ENCODE data around the gene CAPN7.
"Not testable (repeated sequence)": the region's sequence is repeated elsewhere in the genome, so short reads cannot be mapped to it uniquely, and the experiment has no call there.

CAPN7 gene

GRCh38 chr3:15165061-15165460 is 41.0 kb upstream of the CAPN7 start:
- Histone ChIP-seq H3K9ac (ENCODE audit: low read length) (no peak overlapping the region), H3K9me3 (ENCODE audit: insufficient read depth, low read length) (no peaks in the 10 kb centered on the region), H3K4me2 (ENCODE audit: low read depth, low read length, poor library complexity, severe bottlenecking) (no peak overlapping the region), H2AFZ (ENCODE audit: low read depth, low read length, severe bottlenecking) (no peak overlapping the region), H3K27me3 (ENCODE audit: low read length) (no peaks in the 10 kb centered on the region), H3K27ac (ENCODE audit: low read depth, low read length) (no peak overlapping the region), H3K36me3 (ENCODE audit: low read length) (no peaks in the 10 kb centered on the region), H3K4me3 (ENCODE audit: insufficient read depth, low read length, poor library complexity, severe bottlenecking) (no peak overlapping the region), H3F3A (ENCODE audit: insufficient read depth) (no peaks in the 10 kb centered on the region), H3K79me2 (ENCODE audit: insufficient read depth, low read length) (no peaks in the 10 kb centered on the region), H4K20me1 (ENCODE audit: low read depth, low read length) (no peaks in the 10 kb centered on the region), H3K9me2 (replicated peaks; ENCODE audit: insufficient read depth, low read length) (no peaks in the 10 kb centered on the region)
- TF ChIP-seq EZH2phosphoT487 (conservative IDR thresholded peaks at IDR 0.05; ENCODE audit: low read length) (no peak), CTCF (IDR thresholded peaks at IDR 0.05; ENCODE audit: insufficient read depth, low read length, poor library complexity, severe bottlenecking) (no peak)

GRCh38 chr3:15166391-15166790 is 39.7 kb upstream of the CAPN7 start:
- H3F3A ChIP-seq (ENCODE audit: insufficient read depth); H3K4me3 ChIP-seq (ENCODE audit: insufficient read depth, low read length, poor library complexity, severe bottlenecking); H2AFZ ChIP-seq (ENCODE audit: low read depth, low read length, severe bottlenecking); H3K27ac ChIP-seq (ENCODE audit: low read depth, low read length); H3K9me3 ChIP-seq (ENCODE audit: insufficient read depth, low read length); H3K27me3 ChIP-seq (ENCODE audit: low read length); H3K36me3 ChIP-seq (ENCODE audit: low read length); H3K4me2 ChIP-seq (ENCODE audit: low read depth, low read length, poor library complexity, severe bottlenecking); H3K9me2 ChIP-seq (replicated peaks; ENCODE audit: insufficient read depth, low read length); H4K20me1 ChIP-seq (ENCODE audit: low read depth, low read length); H3K9ac ChIP-seq (ENCODE audit: low read length); H3K79me2 ChIP-seq (ENCODE audit: insufficient read depth, low read length): not testable (repeated sequence)

- H3K79me2 ChIP-seq (ENCODE audit: insufficient read depth, low read length), result no peaks in the 10 kb centered on the region
- no peaks in the 10 kb centered on the region for H3F3A ChIP-seq (ENCODE audit: insufficient read depth)
- no peaks in the 10 kb centered on the region for H3K27me3 ChIP-seq (ENCODE audit: low read length)
- H4K20me1 ChIP-seq (ENCODE audit: low read depth, low read length), result no peaks in the 10 kb centered on the region
- H3K4me2 ChIP-seq (ENCODE audit: low read depth, low read length, poor library complexity, severe bottlenecking), result no peak overlapping the region
- no peak overlapping the region for H3K27ac ChIP-seq (ENCODE audit: low read depth, low read length)
- no peak overlapping the region for H3K9ac ChIP-seq (ENCODE audit: low read length)
- no peak overlapping the region for H3K4me3 ChIP-seq (ENCODE audit: insufficient read depth, low read length, poor library complexity, severe bottlenecking)
- no peaks in the 10 kb centered on the region for H3K9me2 ChIP-seq (replicated peaks; ENCODE audit: insufficient read depth, low read length)
- no peak for TF ChIP-seq EZH2phosphoT487 (conservative IDR thresholded peaks at IDR 0.05; ENCODE audit: low read length)
- no peak for TF ChIP-seq CTCF (IDR thresholded peaks at IDR 0.05; ENCODE audit: insufficient read depth, low read length, poor library complexity, severe bottlenecking)
- H3K36me3 ChIP-seq (ENCODE audit: low read length), result no peaks in the 10 kb centered on the region
- H3K9me3 ChIP-seq (ENCODE audit: insufficient read depth, low read length), result no peaks in the 10 kb centered on the region
- H2AFZ ChIP-seq (ENCODE audit: low read depth, low read length, severe bottlenecking), result no peak overlapping the region
Observed at GRCh38 chr3:15171096-15171495, 35.0 kb upstream of the CAPN7 start.

GRCh38 chr3:15172806-15173205 is 33.2 kb upstream of the CAPN7 start:
- Histone ChIP-seq H3K9me3 (ENCODE audit: insufficient read depth, low read length) (no peaks in the 10 kb centered on the region), H3K79me2 (ENCODE audit: insufficient read depth, low read length) (no peaks in the 10 kb centered on the region), H3F3A (ENCODE audit: insufficient read depth) (no peaks in the 10 kb centered on the region), H3K4me2 (ENCODE audit: low read depth, low read length, poor library complexity, severe bottlenecking) (no peak overlapping the region), H3K9ac (ENCODE audit: low read length) (no peak overlapping the region), H2AFZ (ENCODE audit: low read depth, low read length, severe bottlenecking) (no peak overlapping the region), H4K20me1 (ENCODE audit: low read depth, low read length) (no peaks in the 10 kb centered on the region), H3K27ac (ENCODE audit: low read depth, low read length) (no peak overlapping the region), H3K27me3 (ENCODE audit: low read length) (no peaks in the 10 kb centered on the region), H3K36me3 (ENCODE audit: low read length) (no peaks in the 10 kb centered on the region), H3K4me3 (ENCODE audit: insufficient read depth, low read length, poor library complexity, severe bottlenecking) (no peak overlapping the region), H3K9me2 (replicated peaks; ENCODE audit: insufficient read depth, low read length) (no peaks in the 10 kb centered on the region)
- TF ChIP-seq EZH2phosphoT487 (conservative IDR thresholded peaks at IDR 0.05; ENCODE audit: low read length), result no peak
- no peak for TF ChIP-seq CTCF (IDR thresholded peaks at IDR 0.05; ENCODE audit: insufficient read depth, low read length, poor library complexity, severe bottlenecking)
